Heart left ventricle (tissue), 13 donors: Measurements from ENCODE around the gene ZNF691.

Experiments used
- CTCF ChIP-seq, 12 donors: fragments of 200-600 bp; sonication (generic) in 4 of 12; IDR thresholded peaks; one replicate each; pipeline versions ENCODE4 v1.5.0 to v1.8.0; 2018 to 2022; ENCODE audit warnings: antibody characterized with exemption in 12 of 12, mild to moderate bottlenecking in 5 of 12
- POLR2A ChIP-seq, 2 donors: fragments of 450-650 bp; IDR thresholded peaks; one replicate each; pipeline ENCODE4 v1.6.1; 2017; ENCODE audit warnings: antibody characterized with exemption in 2 of 2, mild to moderate bottlenecking in 2 of 2, moderate library complexity in 2 of 2
- donor health status: ischemic (EF 13 %, LVEDD 7.1; RV severe dilation, severe dysfunction).
- donor health status: DM: no; HTN: yes; CAD: no.
- donor health status: DM: no; HTN: no; CAD: no.
- donor health status: ischemic (EF 25% LVEDD 6.9; RV normal size, moderate dysfunction).
- donor health status: ischemic (EF 25% LVEDD 5.7; RV mildly dilated, moderate dysfunction).
- donor health status: ischemic (EF 35%, LVEDD 5.7; RV mildly dilated, moderate dysfunction).
- donor health status: nonischemic (EF 11% LVEDD 7.7; RV severe dilation, severe dysfunction).
- donor health status: DM: yes; HTN: yes; CAD: no.
- donor health status: PGD.
- donor health status: ischemic (EF 29% LVEDD 5.4; RV normal size, mild dysfunction).
- donor health status: nonischemic (EF 23%, LVEDD 6.1; RV moderate dilation, normal function).

GRCh38 chr1:42821690-42822089, 24.7 kb upstream of the ZNF691 start:
- no peak for TF ChIP-seq CTCF (IDR thresholded peaks at IDR 0.05)
- TF ChIP-seq POLR2A (IDR thresholded peaks at IDR 0.05): no peak
